A673 (cell line): ENCODE measurements around the gene CNNM3. TPM values are rescaled to one million over a fixed set of nuclear protein-coding genes. Genes with fewer than 3 reads are reported as not detected.

Source experiments
- BruUV-seq: library from RNA; stranded (reverse); fragments of 400-500 nt; replicated peaks from 2 replicates; lab custom pipeline; 2021; lab: Mats Ljungman, UMichigan
- CTCF ChIA-PET: fragments of 300-600 bp; sonication (Branson Sonifier 250); formaldehyde crosslinking; loops from one replicate; lab custom pipeline; 2022; ENCODE audit warnings: antibody characterized with exemption; lab: Charles Lee
- POLR2A ChIA-PET: fragments of 300-600 bp; sonication (Branson Sonifier 250); formaldehyde crosslinking; loops from one replicate; lab custom pipeline; 2022; ENCODE audit warnings: antibody characterized with exemption; ENCODE audit not compliant: low non-redundant PET; lab: Charles Lee
- DNase-seq: peaks from one replicate; pipeline ENCODE4 v3.0.0-alpha.2; 2015; ENCODE audit warnings: low spot score
- H3K27ac ChIP-seq: fragments of 200-600 bp; sonication (generic); 2 replicates; pipeline ENCODE4 v1.5.1; 2016; ENCODE audit warnings: mixed run types, low read depth, mild to moderate bottlenecking, mixed read lengths, antibody characterized with exemption, low read length; ENCODE audit not compliant: poor library complexity, severe bottlenecking
- H3K27me3 ChIP-seq: fragments of 200-600 bp; sonication (generic); replicated peaks from 2 replicates; pipeline ENCODE4 v1.6.1; 2017; ENCODE audit warnings: mixed run types, low read depth, mild to moderate bottlenecking, mixed read lengths, antibody characterized with exemption, low read length; ENCODE audit not compliant: insufficient read depth, poor library complexity
- H3K36me3 ChIP-seq: fragments of 200-600 bp; sonication (generic); 2 replicates; pipeline ENCODE4 v1.6.1; 2016; ENCODE audit warnings: mixed run types, mild to moderate bottlenecking, mixed read lengths, antibody characterized with exemption, low read length; ENCODE audit not compliant: insufficient read depth, poor library complexity, severe bottlenecking
- H3K4me1 ChIP-seq: fragments of 200-600 bp; sonication (generic); 2 replicates; pipeline ENCODE4 v1.6.1; 2017; ENCODE audit warnings: mixed run types, mild to moderate bottlenecking, mixed read lengths, antibody characterized with exemption, low read length; ENCODE audit not compliant: insufficient read depth, poor library complexity, severe bottlenecking
- H3K4me3 ChIP-seq: fragments of 200-600 bp; sonication (generic); 2 replicates; pipeline ENCODE4 v1.5.1; 2016; ENCODE audit warnings: low read depth, mixed run types, mild to moderate bottlenecking, mixed read lengths, low read length; ENCODE audit not compliant: poor library complexity, severe bottlenecking
- H3K9me3 ChIP-seq: fragments of 200-600 bp; sonication (generic); 2 replicates; pipeline ENCODE4 v1.6.1; 2016; ENCODE audit warnings: mixed run types, low read depth, mild to moderate bottlenecking, mixed read lengths, antibody characterized with exemption, low read length; ENCODE audit not compliant: poor library complexity, severe bottlenecking
- EZH2 ChIP-seq: fragments of 200-600 bp; sonication (generic); IDR thresholded peaks from 2 replicates; pipeline ENCODE4 v1.6.1; 2017; ENCODE audit warnings: borderline replicate concordance, low read depth, mild to moderate bottlenecking, mixed read lengths, antibody characterized with exemption, low read length; ENCODE audit not compliant: poor library complexity, severe bottlenecking
- intact Hi-C: fragments of 100-400 bp; cut with micrococcal nuclease; formaldehyde crosslinking; loops from one replicate; pipeline ENCODE4 v1.10.0; 2022; ENCODE audit not compliant: unreplicated experiment
- total RNA-seq: library from RNA; stranded (reverse); gene quantifications from 2 replicates; pipeline ENCODE4 v1.2.3, GENCODE V29; 2021
- TF ChIP-seq, protein P1 (sequence below): fragments of 300-800, 200-600 bp; sonication (generic); conservative IDR thresholded peaks from 2 replicates; pipeline ENCODE4 v1.5.1; 2017; ENCODE audit warnings: low read depth, mild to moderate bottlenecking, antibody characterized with exemption, low read length, moderate library complexity, mixed read lengths

Gene CNNM3
- total RNA-seq, 1 experiment from 2014 or later = 20.9 TPM

DNA sequence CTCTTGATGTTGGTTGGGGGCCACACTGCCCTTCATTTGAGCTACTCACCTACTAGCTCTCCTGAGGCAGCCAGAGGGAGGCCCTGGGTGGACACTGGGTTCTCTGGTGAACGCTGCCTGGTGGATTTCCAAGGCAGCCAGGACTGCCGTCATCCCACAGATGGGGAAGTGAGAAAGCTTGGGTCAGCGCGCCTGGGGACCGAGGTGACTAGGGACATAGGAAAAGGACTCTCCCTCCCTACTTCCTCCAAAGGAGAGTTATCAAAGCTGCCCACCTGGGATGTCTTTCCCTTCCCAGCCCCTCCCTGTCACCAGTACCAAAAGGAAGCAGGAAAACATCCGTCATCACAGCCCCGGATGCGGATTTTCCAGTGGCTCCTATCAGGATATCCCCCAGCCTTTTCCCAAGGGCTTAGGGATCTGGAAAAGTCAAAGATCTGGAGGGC, 57.6 kb downstream of the CNNM3 start:
- Histone ChIP-seq H3K27ac (no peak overlapping the region), H3K4me3 (no peak overlapping the region), H3K36me3 (no peaks in the 10 kb centered on the region), H3K4me1 (peaks cover 38% of the 10 kb centered on the region), H3K9me3 (no peaks in the 10 kb centered on the region), H3K27me3 (no peaks in the 10 kb centered on the region)
- no TSS peak for BruUV-seq
- DNase-seq = no peak
- ChIA-PET POLR2A (no interaction called here), CTCF (no interaction called here)
- TF ChIP-seq, protein P1, sequence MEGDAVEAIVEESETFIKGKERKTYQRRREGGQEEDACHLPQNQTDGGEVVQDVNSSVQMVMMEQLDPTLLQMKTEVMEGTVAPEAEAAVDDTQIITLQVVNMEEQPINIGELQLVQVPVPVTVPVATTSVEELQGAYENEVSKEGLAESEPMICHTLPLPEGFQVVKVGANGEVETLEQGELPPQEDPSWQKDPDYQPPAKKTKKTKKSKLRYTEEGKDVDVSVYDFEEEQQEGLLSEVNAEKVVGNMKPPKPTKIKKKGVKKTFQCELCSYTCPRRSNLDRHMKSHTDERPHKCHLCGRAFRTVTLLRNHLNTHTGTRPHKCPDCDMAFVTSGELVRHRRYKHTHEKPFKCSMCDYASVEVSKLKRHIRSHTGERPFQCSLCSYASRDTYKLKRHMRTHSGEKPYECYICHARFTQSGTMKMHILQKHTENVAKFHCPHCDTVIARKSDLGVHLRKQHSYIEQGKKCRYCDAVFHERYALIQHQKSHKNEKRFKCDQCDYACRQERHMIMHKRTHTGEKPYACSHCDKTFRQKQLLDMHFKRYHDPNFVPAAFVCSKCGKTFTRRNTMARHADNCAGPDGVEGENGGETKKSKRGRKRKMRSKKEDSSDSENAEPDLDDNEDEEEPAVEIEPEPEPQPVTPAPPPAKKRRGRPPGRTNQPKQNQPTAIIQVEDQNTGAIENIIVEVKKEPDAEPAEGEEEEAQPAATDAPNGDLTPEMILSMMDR = no peak
- no peak for TF ChIP-seq EZH2
- intact Hi-C loops = no loop called here

DNA sequence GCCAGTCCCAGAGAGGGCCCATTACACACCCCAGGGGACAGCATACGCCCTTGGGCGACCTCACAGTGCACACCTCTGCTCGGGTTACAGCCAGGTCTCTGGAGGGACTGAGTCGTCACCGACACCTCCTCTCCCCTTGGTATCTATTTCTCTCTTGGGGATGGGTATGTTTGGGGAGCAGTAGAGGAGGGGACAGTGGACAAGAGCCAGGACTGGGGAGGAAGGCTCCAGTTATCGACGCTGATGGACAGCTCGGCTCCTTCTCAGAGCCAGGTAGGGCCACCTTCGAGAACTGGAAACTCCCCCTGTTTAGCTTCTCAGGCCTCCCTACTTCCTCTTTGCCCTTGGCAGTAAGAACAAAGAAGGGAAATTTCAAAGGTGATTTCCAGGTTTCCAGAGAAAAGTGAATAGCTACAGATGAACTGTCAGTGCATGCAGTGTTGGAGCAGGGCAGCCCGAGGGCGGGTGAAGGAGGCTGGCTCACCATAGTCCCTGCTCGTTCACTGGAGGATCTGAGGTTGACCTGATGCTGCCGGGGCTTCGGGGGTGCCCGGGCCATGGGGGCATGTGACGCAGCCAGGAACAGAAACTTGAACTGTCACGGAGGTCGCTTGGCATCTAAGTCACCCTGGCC, 58.2 kb downstream of the CNNM3 start:
- no peaks in the 10 kb centered on the region for H3K36me3 ChIP-seq
- DNase-seq = no peak
- peaks cover 38% of the 10 kb centered on the region for H3K4me1 ChIP-seq
- H3K27ac ChIP-seq = no peak overlapping the region
- intact Hi-C loops = no loop called here
- H3K9me3 ChIP-seq = no peaks in the 10 kb centered on the region
- H3K4me3 ChIP-seq = no peak overlapping the region
- CTCF ChIA-PET = no interaction called here
- TF ChIP-seq EZH2 = no peak
- TF ChIP-seq, protein P1 = no peak
- POLR2A ChIA-PET = no interaction called here
- BruUV-seq = no TSS peak
- H3K27me3 ChIP-seq = no peaks in the 10 kb centered on the region

GRCh38 chr2:96875498-96876268, 59.6 kb downstream of the CNNM3 start:
- no peak overlapping the region for H3K27ac ChIP-seq
- peaks cover 33% of the 10 kb centered on the region for H3K4me1 ChIP-seq
- CTCF ChIA-PET = interaction anchor here (0.7 kb wide), 1 partner anchor 701 kb away, joined by 5 read pairs; no protein-coding TSS in a partner anchor
- H3K36me3 ChIP-seq = no peaks in the 10 kb centered on the region
- no peaks in the 10 kb centered on the region for H3K27me3 ChIP-seq
- TF ChIP-seq, protein P1 = 0 out of 2 replicates have a peak, but pooled peaks have one; percentile 23
- no peak for TF ChIP-seq EZH2
- POLR2A ChIA-PET = no interaction called here
- intact Hi-C loops = no loop called here
- H3K9me3 ChIP-seq = no peaks in the 10 kb centered on the region
- BruUV-seq = no TSS peak
- no peak overlapping the region for H3K4me3 ChIP-seq
- DNase-seq = no peak
